Measurements from ENCODE around the gene SLC39A7. TPM values are rescaled to one million over a fixed set of nuclear protein-coding genes. Genes with fewer than 3 reads are reported as not detected.

SLC39A7 gene
- total RNA-seq, 4 donors from 2014 or later: 54.6 to 79.9 (median 66.4) TPM

- H3K36me3 ChIP-seq: no peaks in the 10 kb centered on the region
- H3K4me3 ChIP-seq: no peak overlapping the region
- H3K27ac ChIP-seq: no peak overlapping the region
- 83 to 84% methylated on average over 5 to 13 of the region's 19 CpGs for WGBS, 2 donors (ENCODE audit: low coverage in 1 of 2)
- ATAC-seq: no peak
- no peaks in the 10 kb centered on the region for H3K4me1 ChIP-seq
- H3K27me3 ChIP-seq: no peaks in the 10 kb centered on the region
- no peaks in the 10 kb centered on the region for H3K9me3 ChIP-seq
- no peak for TF ChIP-seq CTCF (IDR thresholded peaks at IDR 0.05)
- no peak for TF ChIP-seq POLR2A (IDR thresholded peaks at IDR 0.05)
- no peak for TF ChIP-seq POLR2AphosphoS5 (IDR thresholded peaks at IDR 0.05)
- no peak for TF ChIP-seq EP300 (IDR thresholded peaks at IDR 0.05)
Measured at GRCh38 chr6:33167374-33168283, 33.0 kb upstream of the SLC39A7 start.

- no peaks in the 10 kb centered on the region for H3K27me3 ChIP-seq
- no peak for ATAC-seq
Measured at GRCh38 chr6:33168284-33168601, 32.4 kb upstream of the SLC39A7 start.

GRCh38 chr6:33168639-33169038 lies 32.0 kb upstream of the SLC39A7 start:
- H3K4me3 ChIP-seq: no peak overlapping the region
- H3K27me3 ChIP-seq: no peaks in the 10 kb centered on the region
- no peak overlapping the region for H3K27ac ChIP-seq
- TF ChIP-seq POLR2AphosphoS5 (IDR thresholded peaks at IDR 0.05): no peak
- no peak for TF ChIP-seq CTCF (IDR thresholded peaks at IDR 0.05)
- no peak for TF ChIP-seq EP300 (IDR thresholded peaks at IDR 0.05)
- TF ChIP-seq POLR2A (IDR thresholded peaks at IDR 0.05): no peak
- H3K9me3 ChIP-seq: no peaks in the 10 kb centered on the region
- no peaks in the 10 kb centered on the region for H3K36me3 ChIP-seq
- H3K4me1 ChIP-seq: no peaks in the 10 kb centered on the region
- no CpG with 5 or more reads among the region's 5 CpGs for WGBS, 2 donors (ENCODE audit: low coverage in 1 of 2)
- no peak for ATAC-seq

More at GRCh38 chr6:33168284-33168601, 32.4 kb upstream of the SLC39A7 start:
- Histone ChIP-seq H3K9me3 (no peaks in the 10 kb centered on the region), H3K36me3 (no peaks in the 10 kb centered on the region), H3K27ac (no peak overlapping the region), H3K4me3 (no peak overlapping the region), H3K4me1 (no peaks in the 10 kb centered on the region)
- no peak for TF ChIP-seq CTCF (IDR thresholded peaks at IDR 0.05)
- no peak for TF ChIP-seq POLR2A (IDR thresholded peaks at IDR 0.05)
- no peak for TF ChIP-seq EP300 (IDR thresholded peaks at IDR 0.05)
- no peak for TF ChIP-seq POLR2AphosphoS5 (IDR thresholded peaks at IDR 0.05)
- WGBS, 2 donors (ENCODE audit: low coverage in 1 of 2): 60 to 62% methylated on average over 1 to 3 of the region's 6 CpGs

GRCh38 chr6:33169291-33170175 lies 31.1 kb upstream of the SLC39A7 start:
- WGBS, 2 donors (ENCODE audit: low coverage in 1 of 2): 89 to 97% methylated on average over 3 to 10 of the region's 10 CpGs
- no peak for ATAC-seq

More at GRCh38 chr6:33169291-33170175, 31.1 kb upstream of the SLC39A7 start:
- Histone ChIP-seq H3K4me1 (no peaks in the 10 kb centered on the region), H3K9me3 (no peaks in the 10 kb centered on the region), H3K36me3 (no peaks in the 10 kb centered on the region), H3K27ac (no peak overlapping the region), H3K4me3 (no peak overlapping the region), H3K27me3 (no peaks in the 10 kb centered on the region)
- TF ChIP-seq EP300 (IDR thresholded peaks at IDR 0.05) (no peak), CTCF (IDR thresholded peaks at IDR 0.05) (no peak), POLR2AphosphoS5 (IDR thresholded peaks at IDR 0.05) (no peak), POLR2A (IDR thresholded peaks at IDR 0.05) (no peak)

Data from gastroesophageal sphincter (tissue), 4 donors.